AG04450 (cell line): ENCODE results near the gene DECR2. TPM values are rescaled to one million over a fixed set of nuclear protein-coding genes. Genes with fewer than 3 reads are reported as not detected.

ENCODE experiments used
- CTCF ChIA-PET: fragments of 300-600, 350-600 bp; formaldehyde crosslinking; extraction: SDS; loops from one replicate; lab custom pipeline; 2022; ENCODE audit warnings: antibody characterized with exemption, inconsistent platforms; lab: Charles Lee
- POLR2A ChIA-PET: fragments of 350-600 bp; formaldehyde crosslinking; extraction: SDS; loops from one replicate; lab custom pipeline; 2021; ENCODE audit warnings: antibody characterized with exemption, inconsistent platforms; lab: Yijun Ruan, JAX
- DNase-seq: peaks from one replicate; pipeline ENCODE4 v3.0.0-alpha.2; 2011; ENCODE audit warnings: low read depth, low spot score
- H3K27ac ChIP-seq: one replicate; pipeline ENCODE4 v1.5.1; 2012; ENCODE audit warnings: low read depth, low read length, control low read depth
- H3K27me3 ChIP-seq: one replicate; pipeline ENCODE4 v1.6.0; 2012; ENCODE audit warnings: low read length; ENCODE audit not compliant: control insufficient read depth, insufficient read depth
- H3K4me3 ChIP-seq: 2 replicates; pipeline ENCODE4 v1.5.1; 2011; ENCODE audit warnings: mild to moderate bottlenecking, low read depth, low read length, control low read depth
- H3K9me3 ChIP-seq: 2 replicates; pipeline ENCODE4 v1.5.1; 2012; ENCODE audit warnings: low read length; ENCODE audit not compliant: control insufficient read depth, insufficient read depth
- CTCF ChIP-seq: IDR thresholded peaks from 2 replicates; pipeline ENCODE4 v1.5.1; 2011; ENCODE audit warnings: low read depth, low read length, control low read depth, inconsistent platforms
- polyA plus RNA-seq: library from polyadenylated mRNA; depleted of rRNA; stranded (reverse); fragments of >200 nt; gene quantifications from 2 replicates; pipeline ENCODE4 v1.2.3, GENCODE V29; 2011

Gene DECR2
- polyA plus RNA-seq, 1 experiment = 11.6 TPM

GRCh38 chr16:397736-398332, 3.9 kb upstream of the DECR2 start:
- CTCF ChIA-PET = no interaction called here

GRCh38 chr16:398561-399339, 2.9 kb upstream of the DECR2 start:
- H3K4me3 ChIP-seq = no peak overlapping the region
- TF ChIP-seq CTCF = no peak
- POLR2A ChIA-PET = interaction anchor here (0.7 kb wide), 1 partner anchor 10 kb away, joined by 4 read pairs; no protein-coding TSS in a partner anchor
- DNase-seq = no peak
- H3K27me3 ChIP-seq = no peaks in the 10 kb centered on the region
- CTCF ChIA-PET = no interaction called here
- no peaks in the 10 kb centered on the region; the same call in 1 of the 2 replicates for H3K9me3 ChIP-seq
- no peak overlapping the region for H3K27ac ChIP-seq

More at GRCh38 chr16:397736-398332, 3.9 kb upstream of the DECR2 start:
- H3K9me3 ChIP-seq = no peaks in the 10 kb centered on the region; the same call in 1 of the 2 replicates
- H3K27me3 ChIP-seq = no peaks in the 10 kb centered on the region
- TF ChIP-seq CTCF = peak; percentile 42
- DNase-seq = no peak
- H3K27ac ChIP-seq = peak overlapping the region; percentile 47
- POLR2A ChIA-PET = interaction anchor here (0.6 to 0.7 kb wide), 2 partner anchors 11 to 76 kb away, joined by 3 to 4 read pairs; no protein-coding TSS in a partner anchor
- peak overlapping the region; percentile 21; the same call in 1 of the 2 replicates for H3K4me3 ChIP-seq

GRCh38 chr16:399340-400019, 2.2 kb upstream of the DECR2 start:
- ChIA-PET POLR2A (no interaction called here), CTCF (no interaction called here)
- no peaks in the 10 kb centered on the region for H3K27me3 ChIP-seq
- H3K4me3 ChIP-seq = no peak overlapping the region
- no peaks in the 10 kb centered on the region; the same call in 1 of the 2 replicates for H3K9me3 ChIP-seq
- TF ChIP-seq CTCF = no peak
- no peak overlapping the region for H3K27ac ChIP-seq
- no peak for DNase-seq

GRCh38 chr16:400061-400591, 1.6 kb upstream of the DECR2 start:
- ChIA-PET CTCF (interaction anchor here (0.7 kb wide), 1 partner anchor 1310 kb away, joined by 8 read pairs; no protein-coding TSS in a partner anchor), POLR2A (interaction anchor here (0.7 kb wide), 1 partner anchor 302 kb away, joined by 7 read pairs; no protein-coding TSS in a partner anchor)
- no peaks in the 10 kb centered on the region; the same call in 1 of the 2 replicates for H3K9me3 ChIP-seq
- no peak overlapping the region for H3K27ac ChIP-seq
- TF ChIP-seq CTCF = no peak
- DNase-seq = no peak
- H3K4me3 ChIP-seq = peak overlapping the region; percentile 84
- no peaks in the 10 kb centered on the region for H3K27me3 ChIP-seq
